IMR-90 (cell line): Measurements from ENCODE around the gene VASH1. TPM values are rescaled to one million over a fixed set of nuclear protein-coding genes. Genes with fewer than 3 reads are reported as not detected.

Experiments used
- ATAC-seq: fragments of 200-7000 bp; cut with Tn5 transposase; 2 replicates; pipeline ENCODE4 v1.9.1; 2020; ENCODE audit warnings: low read depth, mild to moderate bottlenecking, moderate library complexity
- BruUV-seq: library from RNA; stranded (reverse); fragments of 400-500 nt; replicated peaks from 2 replicates; lab custom pipeline; 2021; lab: Mats Ljungman, UMichigan
- CTCF ChIA-PET: fragments of 300-600 bp; formaldehyde crosslinking; extraction: SDS; loops from one replicate; lab custom pipeline; 2021; ENCODE audit warnings: antibody characterized with exemption; lab: Yijun Ruan, JAX
- POLR2A ChIA-PET: fragments of 300-600 bp; sonication (Branson Sonifier 250); formaldehyde crosslinking; loops from one replicate; lab custom pipeline; 2022; ENCODE audit warnings: antibody characterized with exemption; ENCODE audit not compliant: unreplicated experiment; lab: Charles Lee
- DNase-seq: peaks from one replicate; pipeline ENCODE4 v3.0.0; 2013
- H2AFZ ChIP-seq: replicated peaks from 2 replicates; pipeline ENCODE3; 2013; ENCODE audit warnings: low read length, mild to moderate bottlenecking; ENCODE audit not compliant: poor library complexity
- H2AK5ac ChIP-seq: 2 replicates; pipeline ENCODE4 v1.6.1; 2013; ENCODE audit warnings: low read depth, low read length, inconsistent platforms
- H2AK9ac ChIP-seq: replicated peaks from 2 replicates; pipeline ENCODE3; 2013; ENCODE audit warnings: mild to moderate bottlenecking, low read depth, low read length, moderate library complexity; ENCODE audit not compliant: poor library complexity
- H2BK120ac ChIP-seq: 2 replicates; pipeline ENCODE4 v1.6.1; 2013; ENCODE audit warnings: low read depth, low read length, inconsistent platforms
- H2BK15ac ChIP-seq: 3 replicates; pipeline ENCODE4 v1.6.1; 2013; ENCODE audit warnings: low read depth, low read length, inconsistent platforms
- H2BK20ac ChIP-seq: 2 replicates; pipeline ENCODE4 v1.6.1; 2013; ENCODE audit warnings: low read depth, mild to moderate bottlenecking, inconsistent platforms, low read length, moderate library complexity
- H2BK5ac ChIP-seq: 2 replicates; pipeline ENCODE4 v1.6.1; 2013; ENCODE audit warnings: mild to moderate bottlenecking, low read depth, low read length, inconsistent platforms; ENCODE audit not compliant: poor library complexity, severe bottlenecking
- H3K14ac ChIP-seq: replicated peaks from 2 replicates; pipeline ENCODE4 v1.6.1; 2013; ENCODE audit warnings: low read depth, low read length, inconsistent platforms
- H3K18ac ChIP-seq: 2 replicates; pipeline ENCODE4 v1.6.1; 2013; ENCODE audit warnings: low read depth, low read length, control low read depth
- H3K23ac ChIP-seq: 2 replicates; pipeline ENCODE4 v1.6.1; 2013; ENCODE audit warnings: low read depth, low read length, inconsistent platforms
- H3K27ac ChIP-seq: 2 replicates; pipeline ENCODE4 v1.5.1; 2013; ENCODE audit warnings: mild to moderate bottlenecking, control low read depth, low read length; ENCODE audit not compliant: insufficient read depth
- H3K27me3 ChIP-seq: 2 replicates; pipeline ENCODE4 v1.6.1; 2013; ENCODE audit warnings: low read length; ENCODE audit not compliant: control insufficient read depth, insufficient read depth
- H3K36me3 ChIP-seq: 2 replicates; pipeline ENCODE4 v1.6.1; 2013; ENCODE audit warnings: low read length, mixed read lengths; ENCODE audit not compliant: control insufficient read depth, insufficient read depth
- H3K4ac ChIP-seq: 2 replicates; pipeline ENCODE4 v1.6.1; 2013; ENCODE audit warnings: low read depth, low read length, inconsistent platforms
- H3K4me1 ChIP-seq: 2 replicates; pipeline ENCODE4 v1.6.1; 2013; ENCODE audit warnings: low read length, mixed read lengths; ENCODE audit not compliant: control insufficient read depth, insufficient read depth
- H3K4me2 ChIP-seq: 2 replicates; pipeline ENCODE4 v1.6.1; 2013; ENCODE audit warnings: low read depth, mild to moderate bottlenecking, control low read depth, low read length, moderate library complexity
- H3K4me3 ChIP-seq: 2 replicates; pipeline ENCODE4 v1.5.1; 2013; ENCODE audit warnings: low read depth, mild to moderate bottlenecking, control low read depth, low read length, moderate library complexity; ENCODE audit not compliant: insufficient read depth
- H3K56ac ChIP-seq: 2 replicates; pipeline ENCODE4 v1.6.1; 2013; ENCODE audit warnings: low read length, inconsistent platforms; ENCODE audit not compliant: insufficient read depth; ENCODE audit errors: extremely low read depth
- H3K79me1 ChIP-seq, 2 experiments: 2 replicates each; pipeline ENCODE4 v1.6.1; 2013; ENCODE audit warnings: low read length in 2 of 2, inconsistent platforms in 1 of 2, low read depth in 1 of 2
- H3K9ac ChIP-seq: 2 replicates; pipeline ENCODE4 v1.6.1; 2013; ENCODE audit warnings: low read depth, low read length, control low read depth
- H3K9me1 ChIP-seq: 2 replicates; pipeline ENCODE4 v1.6.1; 2013; ENCODE audit warnings: low read length, inconsistent platforms; ENCODE audit not compliant: insufficient read depth
- H3K9me3 ChIP-seq: 2 replicates; pipeline ENCODE4 v1.6.1; 2013; ENCODE audit warnings: low read length; ENCODE audit not compliant: control insufficient read depth, insufficient read depth
- H4K20me1 ChIP-seq: 2 replicates; pipeline ENCODE4 v1.6.1; 2013; ENCODE audit warnings: low read length, inconsistent platforms; ENCODE audit not compliant: insufficient read depth
- H4K5ac ChIP-seq: 2 replicates; pipeline ENCODE4 v1.6.1; 2013; ENCODE audit warnings: mild to moderate bottlenecking, low read depth, low read length, control low read depth
- H4K8ac ChIP-seq, 2 experiments: 2 replicates each; pipeline ENCODE4 v1.6.1; 2013; ENCODE audit warnings: low read depth in 2 of 2, low read length in 2 of 2, control low read depth in 1 of 2, inconsistent platforms in 1 of 2
- H4K91ac ChIP-seq: 2 replicates; pipeline ENCODE4 v1.6.1; 2013; ENCODE audit warnings: low read depth, low read length, inconsistent platforms; ENCODE audit not compliant: insufficient read depth
- BHLHE40 ChIP-seq: fragments of 150-350 bp; IDR thresholded peaks from 2 replicates; pipeline ENCODE4 v1.6.1; 2016; ENCODE audit warnings: mild to moderate bottlenecking, low read depth, low read length
- CEBPB ChIP-seq: IDR thresholded peaks from 2 replicates; pipeline ENCODE4 v1.6.1; 2012; ENCODE audit warnings: low read depth, low read length, improper control_type of control experiment
- CHD1 ChIP-seq: IDR thresholded peaks from 2 replicates; pipeline ENCODE4 v1.6.1; 2012; ENCODE audit warnings: low read depth, low read length, improper control_type of control experiment
- MAFK ChIP-seq: IDR thresholded peaks from 2 replicates; pipeline ENCODE4 v1.6.1; 2012; ENCODE audit warnings: low read depth, low read length, improper control_type of control experiment
- MAZ ChIP-seq: IDR thresholded peaks from 2 replicates; pipeline ENCODE4 v1.6.1; 2012; ENCODE audit warnings: low read depth, mild to moderate bottlenecking, low read length, improper control_type of control experiment, moderate library complexity, borderline replicate concordance
- MXI1 ChIP-seq: IDR thresholded peaks from 2 replicates; pipeline ENCODE4 v1.6.1; 2012; ENCODE audit warnings: low read depth, mild to moderate bottlenecking, low read length, moderate library complexity, borderline replicate concordance
- POLR2A ChIP-seq: IDR thresholded peaks from 2 replicates; pipeline ENCODE4 v1.6.1; 2012; ENCODE audit warnings: mild to moderate bottlenecking, low read depth, low read length
- RAD21 ChIP-seq: IDR thresholded peaks from 2 replicates; pipeline ENCODE4 v1.6.1; 2012; ENCODE audit warnings: low read length, improper control_type of control experiment
- RCOR1 ChIP-seq: IDR thresholded peaks from 2 replicates; pipeline ENCODE4 v1.6.1; 2012; ENCODE audit warnings: mild to moderate bottlenecking, low read length, improper control_type of control experiment; ENCODE audit not compliant: insufficient replicate concordance
- RFX5 ChIP-seq: IDR thresholded peaks from 2 replicates; pipeline ENCODE4 v1.8.0; 2012; ENCODE audit warnings: low read depth, mild to moderate bottlenecking, low read length, moderate library complexity
- SMC3 ChIP-seq: fragments of 150-350 bp; IDR thresholded peaks from 2 replicates; pipeline ENCODE4 v1.6.1; 2016; ENCODE audit warnings: low read depth, mild to moderate bottlenecking, antibody characterized with exemption, low read length, moderate library complexity
- WGBS, 2 experiments: methylation state at CpG; one replicate each; pipeline versions ENCODE4 v1.1.5 to v1.1.7; 2013; ENCODE audit warnings: missing lambda C conversion rate in 2 of 2; ENCODE audit not compliant: insufficient read length in 1 of 2; ENCODE audit errors: extremely low coverage in 2 of 2; 5-methylcytosine and 5-hydroxymethylcytosine counted together
- dilution Hi-C: fragments of 300-500 bp; cut with HindIII; formaldehyde crosslinking; loops from one replicate; pipeline ENCODE4 v1.14.3; 2018; ENCODE audit warnings: low sequenced_read_pairs; ENCODE audit not compliant: unreplicated experiment
- in situ Hi-C: fragments of 300-500 bp; cut with MboI; formaldehyde crosslinking; loops from 3 replicates; pipeline ENCODE4 v1.14.3; 2019; ENCODE audit warnings: low sequenced_read_pairs, inconsistent platforms, mixed read lengths
- intact Hi-C: fragments of 100-400 bp; cut with micrococcal nuclease; formaldehyde crosslinking; loops from 2 replicates; pipeline ENCODE4 v1.10.0; 2022
- polyA plus RNA-seq, 3 experiments: library from polyadenylated mRNA; depleted of rRNA; stranded (reverse); fragments of >200 nt; gene quantifications; 2 replicates each; pipeline ENCODE4 v1.2.3, GENCODE V29; 2012; ENCODE audit warnings: low replicate concordance in 1 of 3
- total RNA-seq: library from RNA; depleted of rRNA; stranded (reverse); fragments of >200 nt; gene quantifications from 2 replicates; pipeline ENCODE4 v1.2.3, GENCODE V29; 2012
- TF ChIP-seq, protein P1 (sequence below): conservative IDR thresholded peaks from 2 replicates; pipeline ENCODE4 v1.5.1; 2012; ENCODE audit warnings: mild to moderate bottlenecking, low read depth, low read length, improper control_type of control experiment

The VASH1 gene
- total and polyA plus RNA-seq, 2 of the 4 experiments (the other 2 are of a cell fraction) = 2.0 to 9.5 TPM

DNA sequence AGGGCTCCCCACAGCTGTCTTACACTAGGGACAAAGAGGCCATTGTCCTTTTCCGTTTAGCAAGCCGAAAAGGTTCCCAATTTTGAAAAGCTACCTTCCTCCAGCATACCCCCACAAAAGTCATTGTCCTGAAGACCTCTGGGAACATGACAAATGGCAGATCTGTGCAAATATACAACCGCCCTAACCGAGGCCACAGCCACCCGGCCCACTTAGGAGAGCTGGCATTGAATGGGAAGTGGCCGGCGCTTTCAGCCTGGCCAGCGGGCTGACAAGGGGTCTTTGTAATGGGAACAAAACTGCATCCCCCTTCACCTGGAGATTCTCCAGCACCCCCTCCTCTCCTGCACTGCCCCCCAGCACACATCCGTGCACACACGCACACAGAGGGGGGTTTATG, 48.1 kb upstream of the VASH1 start (continued):
- TF ChIP-seq CEBPB (no peak), POLR2A (no peak)
- TF ChIP-seq, protein P1, sequence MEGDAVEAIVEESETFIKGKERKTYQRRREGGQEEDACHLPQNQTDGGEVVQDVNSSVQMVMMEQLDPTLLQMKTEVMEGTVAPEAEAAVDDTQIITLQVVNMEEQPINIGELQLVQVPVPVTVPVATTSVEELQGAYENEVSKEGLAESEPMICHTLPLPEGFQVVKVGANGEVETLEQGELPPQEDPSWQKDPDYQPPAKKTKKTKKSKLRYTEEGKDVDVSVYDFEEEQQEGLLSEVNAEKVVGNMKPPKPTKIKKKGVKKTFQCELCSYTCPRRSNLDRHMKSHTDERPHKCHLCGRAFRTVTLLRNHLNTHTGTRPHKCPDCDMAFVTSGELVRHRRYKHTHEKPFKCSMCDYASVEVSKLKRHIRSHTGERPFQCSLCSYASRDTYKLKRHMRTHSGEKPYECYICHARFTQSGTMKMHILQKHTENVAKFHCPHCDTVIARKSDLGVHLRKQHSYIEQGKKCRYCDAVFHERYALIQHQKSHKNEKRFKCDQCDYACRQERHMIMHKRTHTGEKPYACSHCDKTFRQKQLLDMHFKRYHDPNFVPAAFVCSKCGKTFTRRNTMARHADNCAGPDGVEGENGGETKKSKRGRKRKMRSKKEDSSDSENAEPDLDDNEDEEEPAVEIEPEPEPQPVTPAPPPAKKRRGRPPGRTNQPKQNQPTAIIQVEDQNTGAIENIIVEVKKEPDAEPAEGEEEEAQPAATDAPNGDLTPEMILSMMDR = no peak

DNA sequence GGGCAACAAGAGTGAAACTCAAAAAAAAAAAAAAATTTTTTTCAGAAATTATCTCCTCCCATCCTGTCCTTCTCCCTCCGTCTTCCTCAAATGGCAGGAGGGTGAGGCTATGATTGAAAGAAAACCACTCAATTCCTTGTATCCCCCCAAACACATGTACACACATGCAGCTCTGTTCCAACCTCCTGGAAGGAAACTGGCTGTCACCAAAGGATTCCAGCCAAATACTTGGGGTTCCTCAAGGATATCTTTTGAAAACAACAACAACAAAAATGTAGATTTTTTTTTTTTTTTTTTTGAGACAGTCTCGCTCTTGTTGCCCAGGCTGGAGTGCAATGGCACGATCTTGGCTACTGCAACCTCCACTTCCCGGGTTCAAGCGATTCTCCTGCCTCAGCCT, 46.8 kb upstream of the VASH1 start:
- no peak overlapping the region for H2AFZ ChIP-seq
- in situ Hi-C loops = no loop called here
- intact Hi-C loops = no loop called here
- ATAC-seq (no peak), DNase-seq (no peak)
- no peak overlapping the region for H2BK5ac ChIP-seq
- no peak overlapping the region for H3K4me3 ChIP-seq
- H3K27me3 ChIP-seq = peaks cover 8% of the 10 kb centered on the region
- no peak overlapping the region for H2AK9ac ChIP-seq
- H4K20me1 ChIP-seq = no peaks in the 10 kb centered on the region
- H4K5ac ChIP-seq = no peak overlapping the region
- POLR2A ChIA-PET = no interaction called here
- H2BK120ac ChIP-seq = no peak overlapping the region
- H3K9me3 ChIP-seq = no peaks in the 10 kb centered on the region
- H3K18ac ChIP-seq = no peak overlapping the region
- H2AK5ac ChIP-seq = no peak overlapping the region
- H3K4me2 ChIP-seq = no peak overlapping the region
- no peaks in the 10 kb centered on the region for H3K36me3 ChIP-seq
- no peak overlapping the region for H3K9ac ChIP-seq
- H3K23ac ChIP-seq = no peak overlapping the region
- no TSS peak for BruUV-seq
- H4K91ac ChIP-seq = no peak overlapping the region
- H3K4me1 ChIP-seq = no peaks in the 10 kb centered on the region
- H3K9me1 ChIP-seq = no peaks in the 10 kb centered on the region
- H3K4ac ChIP-seq = no peak overlapping the region
- no peak overlapping the region for H3K14ac ChIP-seq
- H2BK15ac ChIP-seq = no peak overlapping the region
- H3K27ac ChIP-seq = no peak overlapping the region
- no peaks in the 10 kb centered on the region for H3K79me1 ChIP-seq
- H3K56ac ChIP-seq = no peak overlapping the region
- no peak overlapping the region for H2BK20ac ChIP-seq
- H4K8ac ChIP-seq = no peak overlapping the region
- dilution Hi-C loops = no loop called here
- CTCF ChIA-PET = interaction anchor here (1.2 kb wide), 1 partner anchor 15 kb away, joined by 3 read pairs; no protein-coding TSS in a partner anchor
- no CpG with 5 or more reads among the region's 5 CpGs for WGBS, 2 experiments
- TF ChIP-seq MXI1 (no peak), BHLHE40 (no peak), RFX5 (no peak), CHD1 (no peak), MAFK (no peak), SMC3 (no peak), RCOR1 (no peak), POLR2A (no peak), CEBPB (no peak), RAD21 (no peak), MAZ (no peak)
- TF ChIP-seq, protein P1 = no peak
